WERI-Rb-1 (cell line): ENCODE results near the gene RBM45.
"Not testable (repeated sequence)": the region's sequence is repeated elsewhere in the genome, so short reads cannot be mapped to it uniquely, and the experiment has no call there.

Source experiments
- DNase-seq: peaks from one replicate; pipeline ENCODE4 v3.0.0-alpha.2; 2020
- H3K27ac ChIP-seq: fragments of 250-450 bp; sonication (Bioruptor Pico); 2 replicates; pipeline ENCODE4 v1.5.1; 2020; ENCODE audit warnings: mild to moderate bottlenecking, moderate library complexity
- H3K27me3 ChIP-seq: fragments of 250-450 bp; sonication (Bioruptor Pico); 2 replicates; pipeline ENCODE4 v1.5.1; 2021; ENCODE audit warnings: mild to moderate bottlenecking, low read depth, moderate library complexity; ENCODE audit not compliant: insufficient read depth, severe bottlenecking
- H3K36me3 ChIP-seq: fragments of 250-450 bp; sonication (Bioruptor Pico); 2 replicates; pipeline ENCODE4 v1.5.1; 2020; ENCODE audit warnings: mild to moderate bottlenecking, moderate library complexity
- H3K4me3 ChIP-seq: 2 replicates; pipeline ENCODE4 v1.5.1; 2011; ENCODE audit warnings: low read depth, mild to moderate bottlenecking, control low read depth, low read length
- H3K9me3 ChIP-seq: fragments of 250-450 bp; sonication (Bioruptor Pico); 2 replicates; pipeline ENCODE4 v1.5.1; 2021; ENCODE audit warnings: mild to moderate bottlenecking, moderate library complexity; ENCODE audit not compliant: severe bottlenecking
- CTCF ChIP-seq: IDR thresholded peaks from 2 replicates; pipeline ENCODE4 v1.5.1; 2011; ENCODE audit warnings: low read depth, mild to moderate bottlenecking, control low read depth, inconsistent platforms, low read length

RBM45 gene

GRCh38 chr2:178076130-178076529 is 36.1 kb upstream of the RBM45 start:
- H3K9me3 ChIP-seq: no peaks in the 10 kb centered on the region
- H3K36me3 ChIP-seq: no peaks in the 10 kb centered on the region
- no peaks in the 10 kb centered on the region for H3K27me3 ChIP-seq
- no peak for TF ChIP-seq CTCF
- no peak overlapping the region for H3K4me3 ChIP-seq
- no peak overlapping the region for H3K27ac ChIP-seq
- no peak for DNase-seq

- not testable (repeated sequence) for H3K27me3 ChIP-seq, H3K36me3 ChIP-seq, DNase-seq, H3K27ac ChIP-seq, H3K9me3 ChIP-seq, H3K4me3 ChIP-seq
Observed at GRCh38 chr2:178079279-178079678, 33.0 kb upstream of the RBM45 start.

DNA sequence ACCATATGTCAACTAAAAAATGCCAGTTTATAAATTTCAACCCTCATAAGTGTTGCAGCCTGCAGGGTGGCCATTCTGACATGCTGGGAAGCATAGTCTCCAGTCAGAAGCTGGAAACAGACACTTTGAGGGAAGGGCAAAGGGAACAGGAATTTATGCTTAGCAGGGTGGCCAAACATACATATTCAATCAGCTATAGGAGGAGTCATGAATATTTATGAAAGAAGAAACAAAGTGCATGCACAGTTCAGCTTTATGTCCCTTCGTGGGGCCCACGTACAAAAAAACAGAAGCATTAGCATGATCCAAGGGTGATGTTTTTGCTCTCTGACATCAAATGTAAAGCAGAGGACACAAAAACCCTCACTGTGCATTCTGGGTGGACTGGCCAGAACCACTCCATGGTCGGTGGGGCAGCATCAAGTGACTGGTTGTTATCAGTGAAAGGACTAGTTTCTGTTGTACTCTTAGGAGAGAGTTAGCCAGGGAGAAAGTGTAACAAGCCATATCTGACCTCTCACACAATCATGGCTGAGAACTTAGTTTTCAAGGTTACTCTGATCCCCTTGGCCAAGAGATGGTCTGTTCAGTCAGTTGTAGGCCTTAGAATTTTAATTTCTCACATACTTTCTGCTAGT is 29.7 kb upstream of the RBM45 start:
- no peaks in the 10 kb centered on the region for H3K27me3 ChIP-seq
- H3K9me3 ChIP-seq: no peaks in the 10 kb centered on the region
- DNase-seq: no peak
- H3K27ac ChIP-seq: no peak overlapping the region
- TF ChIP-seq CTCF: no peak
- H3K36me3 ChIP-seq: no peaks in the 10 kb centered on the region
- H3K4me3 ChIP-seq: no peak overlapping the region

- no peak overlapping the region for H3K4me3 ChIP-seq
- H3K27ac ChIP-seq: no peak overlapping the region
- DNase-seq: no peak
- TF ChIP-seq CTCF: no peak
- H3K36me3 ChIP-seq: no peaks in the 10 kb centered on the region
- no peaks in the 10 kb centered on the region for H3K27me3 ChIP-seq
- no peaks in the 10 kb centered on the region for H3K9me3 ChIP-seq
Observed at GRCh38 chr2:178084273-178084672, 28.0 kb upstream of the RBM45 start.

- H3K36me3 ChIP-seq: no peaks in the 10 kb centered on the region
- DNase-seq: no peak
Observed at GRCh38 chr2:178088774-178089270, 23.4 kb upstream of the RBM45 start.

DNA sequence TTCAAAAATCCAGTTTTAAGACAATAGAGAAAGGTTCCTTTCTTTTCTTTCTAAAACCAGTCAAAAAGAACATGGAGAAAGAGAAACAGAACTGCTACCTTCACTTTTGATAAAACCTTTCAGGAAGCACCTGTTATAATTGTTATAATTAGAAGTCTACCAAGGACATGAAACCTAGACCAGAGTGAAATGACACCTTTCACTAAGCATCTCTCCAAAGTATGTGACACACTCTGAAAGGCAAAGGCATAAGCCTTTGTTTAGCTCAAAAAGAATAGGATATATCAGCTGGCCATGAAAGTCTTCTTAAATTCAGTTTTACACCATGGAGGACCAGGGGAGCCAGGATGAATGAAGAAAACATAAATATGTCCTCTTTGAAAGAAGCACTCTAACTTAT is 18.8 kb upstream of the RBM45 start:
- no peak overlapping the region for H3K4me3 ChIP-seq
- H3K36me3 ChIP-seq: no peaks in the 10 kb centered on the region
- TF ChIP-seq CTCF: no peak
- H3K27me3 ChIP-seq: no peaks in the 10 kb centered on the region
- DNase-seq: no peak
- no peak overlapping the region for H3K27ac ChIP-seq
- H3K9me3 ChIP-seq: no peaks in the 10 kb centered on the region

More at GRCh38 chr2:178088774-178089270, 23.4 kb upstream of the RBM45 start:
- H3K9me3 ChIP-seq: no peaks in the 10 kb centered on the region
- no peak for TF ChIP-seq CTCF
- H3K4me3 ChIP-seq: no peak overlapping the region
- H3K27ac ChIP-seq: no peak overlapping the region
- H3K27me3 ChIP-seq: no peaks in the 10 kb centered on the region
